Measurements from ENCODE around the gene DHRS9. TPM values are rescaled to one million over a fixed set of nuclear protein-coding genes. Genes with fewer than 3 reads are reported as not detected.

Gene DHRS9
- total and polyA plus RNA-seq, 9 of the 15 experiments (the other 6 are each of a cell fraction or from before 2014, with no cell fraction given), result 0.27 to 1.7 (median 0.69) TPM

DNA sequence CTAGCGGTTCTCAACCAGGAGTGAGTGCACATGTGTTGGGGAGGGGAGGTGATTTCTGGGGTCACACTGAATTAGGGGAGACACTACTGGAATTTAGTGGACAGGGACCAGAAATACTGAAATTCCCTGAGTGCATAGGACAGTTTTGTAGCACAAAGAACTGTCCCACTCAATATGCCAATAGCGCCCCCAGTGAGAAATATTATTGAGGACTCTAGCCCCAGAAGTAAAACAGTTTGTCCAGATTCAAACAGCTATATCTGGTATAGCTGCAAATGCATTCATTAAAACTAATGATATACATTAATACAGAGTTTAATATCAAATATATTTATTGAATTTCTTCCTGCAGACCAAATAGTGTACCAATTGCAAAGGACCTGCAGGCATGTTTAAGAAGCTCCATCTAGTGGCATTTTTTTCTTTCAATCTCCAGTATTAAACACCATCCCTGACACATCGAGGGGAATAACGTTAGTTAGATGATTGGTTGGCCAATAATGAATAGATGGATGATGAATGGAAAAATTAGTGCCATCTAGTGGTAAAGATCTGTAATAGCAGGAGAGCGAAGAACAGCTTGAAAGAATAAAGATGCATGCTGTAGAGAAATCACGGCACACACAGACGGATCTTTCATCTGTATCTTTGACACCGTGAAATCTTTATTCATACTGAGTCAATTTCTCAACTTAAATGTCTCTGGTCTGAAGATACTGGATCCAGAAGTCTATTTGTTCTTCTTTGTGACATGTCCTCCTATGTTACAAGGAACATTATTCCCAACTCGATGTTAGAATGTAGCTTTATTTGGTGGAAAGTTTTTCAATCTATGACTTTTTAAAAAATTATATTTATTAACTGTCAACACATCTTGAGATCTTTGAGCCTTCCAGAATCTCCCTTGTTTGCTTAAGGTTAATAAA, 62.5 kb downstream of the DHRS9 start (continued):
- TF ChIP-seq, protein P1, sequence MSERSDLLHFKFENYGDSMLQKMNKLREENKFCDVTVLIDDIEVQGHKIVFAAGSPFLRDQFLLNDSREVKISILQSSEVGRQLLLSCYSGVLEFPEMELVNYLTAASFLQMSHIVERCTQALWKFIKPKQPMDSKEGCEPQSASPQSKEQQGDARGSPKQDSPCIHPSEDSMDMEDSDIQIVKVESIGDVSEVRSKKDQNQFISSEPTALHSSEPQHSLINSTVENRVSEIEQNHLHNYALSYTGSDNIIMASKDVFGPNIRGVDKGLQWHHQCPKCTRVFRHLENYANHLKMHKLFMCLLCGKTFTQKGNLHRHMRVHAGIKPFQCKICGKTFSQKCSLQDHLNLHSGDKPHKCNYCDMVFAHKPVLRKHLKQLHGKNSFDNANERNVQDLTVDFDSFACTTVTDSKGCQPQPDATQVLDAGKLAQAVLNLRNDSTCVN (CRISPR knock-in tag; IDR thresholded peaks at IDR 0.05), result no peak
- no peak for TF ChIP-seq NR3C1 (CRISPR knock-in tag; IDR thresholded peaks at IDR 0.05)
- no peak for TF ChIP-seq BRD4 (IDR thresholded peaks at IDR 0.05)
- TF ChIP-seq, protein P2, sequence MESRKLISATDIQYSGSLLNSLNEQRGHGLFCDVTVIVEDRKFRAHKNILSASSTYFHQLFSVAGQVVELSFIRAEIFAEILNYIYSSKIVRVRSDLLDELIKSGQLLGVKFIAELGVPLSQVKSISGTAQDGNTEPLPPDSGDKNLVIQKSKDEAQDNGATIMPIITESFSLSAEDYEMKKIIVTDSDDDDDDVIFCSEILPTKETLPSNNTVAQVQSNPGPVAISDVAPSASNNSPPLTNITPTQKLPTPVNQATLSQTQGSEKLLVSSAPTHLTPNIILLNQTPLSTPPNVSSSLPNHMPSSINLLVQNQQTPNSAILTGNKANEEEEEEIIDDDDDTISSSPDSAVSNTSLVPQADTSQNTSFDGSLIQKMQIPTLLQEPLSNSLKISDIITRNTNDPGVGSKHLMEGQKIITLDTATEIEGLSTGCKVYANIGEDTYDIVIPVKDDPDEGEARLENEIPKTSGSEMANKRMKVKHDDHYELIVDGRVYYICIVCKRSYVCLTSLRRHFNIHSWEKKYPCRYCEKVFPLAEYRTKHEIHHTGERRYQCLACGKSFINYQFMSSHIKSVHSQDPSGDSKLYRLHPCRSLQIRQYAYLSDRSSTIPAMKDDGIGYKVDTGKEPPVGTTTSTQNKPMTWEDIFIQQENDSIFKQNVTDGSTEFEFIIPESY (CRISPR knock-in tag; IDR thresholded peaks at IDR 0.05), result 0 out of 2 replicates have a peak, but pooled peaks have one; percentile 8
- TF ChIP-seq PPARD (CRISPR knock-in tag; IDR thresholded peaks at IDR 0.05), result no peak
- TF ChIP-seq, protein P3, sequence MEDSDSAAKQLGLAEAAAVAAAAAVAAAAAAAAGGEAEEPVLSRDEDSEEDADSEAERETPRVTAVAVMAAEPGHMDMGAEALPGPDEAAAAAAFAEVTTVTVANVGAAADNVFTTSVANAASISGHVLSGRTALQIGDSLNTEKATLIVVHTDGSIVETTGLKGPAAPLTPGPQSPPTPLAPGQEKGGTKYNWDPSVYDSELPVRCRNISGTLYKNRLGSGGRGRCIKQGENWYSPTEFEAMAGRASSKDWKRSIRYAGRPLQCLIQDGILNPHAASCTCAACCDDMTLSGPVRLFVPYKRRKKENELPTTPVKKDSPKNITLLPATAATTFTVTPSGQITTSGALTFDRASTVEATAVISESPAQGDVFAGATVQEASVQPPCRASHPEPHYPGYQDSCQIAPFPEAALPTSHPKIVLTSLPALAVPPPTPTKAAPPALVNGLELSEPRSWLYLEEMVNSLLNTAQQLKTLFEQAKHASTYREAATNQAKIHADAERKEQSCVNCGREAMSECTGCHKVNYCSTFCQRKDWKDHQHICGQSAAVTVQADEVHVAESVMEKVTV (CRISPR knock-in tag; IDR thresholded peaks at IDR 0.05), result 0 out of 2 replicates have a peak, but pooled peaks have one; percentile 44
- no peak for TF ChIP-seq TSC22D4 (tag; IDR thresholded peaks at IDR 0.05)
- no peak for TF ChIP-seq CSDE1 (IDR thresholded peaks at IDR 0.05)
- no peak for TF ChIP-seq ZNF274 (IDR thresholded peaks at IDR 0.05; ENCODE audit: borderline replicate concordance, low read depth, low read length)
- TF ChIP-seq SETDB1 (IDR thresholded peaks at IDR 0.05; ENCODE audit: low read length), result no peak
- TF ChIP-seq, protein P4, sequence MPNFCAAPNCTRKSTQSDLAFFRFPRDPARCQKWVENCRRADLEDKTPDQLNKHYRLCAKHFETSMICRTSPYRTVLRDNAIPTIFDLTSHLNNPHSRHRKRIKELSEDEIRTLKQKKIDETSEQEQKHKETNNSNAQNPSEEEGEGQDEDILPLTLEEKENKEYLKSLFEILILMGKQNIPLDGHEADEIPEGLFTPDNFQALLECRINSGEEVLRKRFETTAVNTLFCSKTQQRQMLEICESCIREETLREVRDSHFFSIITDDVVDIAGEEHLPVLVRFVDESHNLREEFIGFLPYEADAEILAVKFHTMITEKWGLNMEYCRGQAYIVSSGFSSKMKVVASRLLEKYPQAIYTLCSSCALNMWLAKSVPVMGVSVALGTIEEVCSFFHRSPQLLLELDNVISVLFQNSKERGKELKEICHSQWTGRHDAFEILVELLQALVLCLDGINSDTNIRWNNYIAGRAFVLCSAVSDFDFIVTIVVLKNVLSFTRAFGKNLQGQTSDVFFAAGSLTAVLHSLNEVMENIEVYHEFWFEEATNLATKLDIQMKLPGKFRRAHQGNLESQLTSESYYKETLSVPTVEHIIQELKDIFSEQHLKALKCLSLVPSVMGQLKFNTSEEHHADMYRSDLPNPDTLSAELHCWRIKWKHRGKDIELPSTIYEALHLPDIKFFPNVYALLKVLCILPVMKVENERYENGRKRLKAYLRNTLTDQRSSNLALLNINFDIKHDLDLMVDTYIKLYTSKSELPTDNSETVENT (CRISPR knock-in tag; IDR thresholded peaks at IDR 0.05), result no peak
- 0 out of 2 replicates have a peak, but pooled peaks have one; percentile 29 for TF ChIP-seq SMC3 (conservative IDR thresholded peaks at IDR 0.05; ENCODE audit: insufficient read depth, low read depth, low read length)
- TF ChIP-seq, protein P5, sequence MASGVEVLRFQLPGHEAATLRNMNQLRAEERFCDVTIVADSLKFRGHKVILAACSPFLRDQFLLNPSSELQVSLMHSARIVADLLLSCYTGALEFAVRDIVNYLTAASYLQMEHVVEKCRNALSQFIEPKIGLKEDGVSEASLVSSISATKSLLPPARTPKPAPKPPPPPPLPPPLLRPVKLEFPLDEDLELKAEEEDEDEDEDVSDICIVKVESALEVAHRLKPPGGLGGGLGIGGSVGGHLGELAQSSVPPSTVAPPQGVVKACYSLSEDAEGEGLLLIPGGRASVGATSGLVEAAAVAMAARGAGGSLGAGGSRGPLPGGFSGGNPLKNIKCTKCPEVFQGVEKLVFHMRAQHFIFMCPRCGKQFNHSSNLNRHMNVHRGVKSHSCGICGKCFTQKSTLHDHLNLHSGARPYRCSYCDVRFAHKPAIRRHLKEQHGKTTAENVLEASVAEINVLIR (CRISPR knock-in tag; IDR thresholded peaks at IDR 0.05), result no peak
- TF ChIP-seq, protein P6, sequence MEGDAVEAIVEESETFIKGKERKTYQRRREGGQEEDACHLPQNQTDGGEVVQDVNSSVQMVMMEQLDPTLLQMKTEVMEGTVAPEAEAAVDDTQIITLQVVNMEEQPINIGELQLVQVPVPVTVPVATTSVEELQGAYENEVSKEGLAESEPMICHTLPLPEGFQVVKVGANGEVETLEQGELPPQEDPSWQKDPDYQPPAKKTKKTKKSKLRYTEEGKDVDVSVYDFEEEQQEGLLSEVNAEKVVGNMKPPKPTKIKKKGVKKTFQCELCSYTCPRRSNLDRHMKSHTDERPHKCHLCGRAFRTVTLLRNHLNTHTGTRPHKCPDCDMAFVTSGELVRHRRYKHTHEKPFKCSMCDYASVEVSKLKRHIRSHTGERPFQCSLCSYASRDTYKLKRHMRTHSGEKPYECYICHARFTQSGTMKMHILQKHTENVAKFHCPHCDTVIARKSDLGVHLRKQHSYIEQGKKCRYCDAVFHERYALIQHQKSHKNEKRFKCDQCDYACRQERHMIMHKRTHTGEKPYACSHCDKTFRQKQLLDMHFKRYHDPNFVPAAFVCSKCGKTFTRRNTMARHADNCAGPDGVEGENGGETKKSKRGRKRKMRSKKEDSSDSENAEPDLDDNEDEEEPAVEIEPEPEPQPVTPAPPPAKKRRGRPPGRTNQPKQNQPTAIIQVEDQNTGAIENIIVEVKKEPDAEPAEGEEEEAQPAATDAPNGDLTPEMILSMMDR (IDR thresholded peaks at IDR 0.05 in 2 of 3, conservative IDR thresholded peaks at IDR 0.05 in 1 of 3; ENCODE audit: insufficient read depth in 2 of 3, low read depth in 1 of 3, low read length in 3 of 3), result peak; percentile 51 to 83 (median 76); a peak in 5 of 6 replicates
